22Rv1 (cell line): ENCODE data around the gene ACSF3.

ENCODE experiments used
- ZFX ChIP-seq: fragments of 450-650 bp; IDR thresholded peaks from 2 replicates; pipeline ENCODE4 v1.6.1; 2017; ENCODE audit warnings: antibody characterized with exemption, borderline replicate concordance
- TF ChIP-seq, protein P1 (sequence below): fragments of 450-650 bp; IDR thresholded peaks from 2 replicates; pipeline ENCODE4 v1.5.1; 2017; ENCODE audit warnings: mild to moderate bottlenecking

GRCh38 chr16:89102481-89103073 is 8.9 kb downstream of the ACSF3 start:
- TF ChIP-seq, protein P1, sequence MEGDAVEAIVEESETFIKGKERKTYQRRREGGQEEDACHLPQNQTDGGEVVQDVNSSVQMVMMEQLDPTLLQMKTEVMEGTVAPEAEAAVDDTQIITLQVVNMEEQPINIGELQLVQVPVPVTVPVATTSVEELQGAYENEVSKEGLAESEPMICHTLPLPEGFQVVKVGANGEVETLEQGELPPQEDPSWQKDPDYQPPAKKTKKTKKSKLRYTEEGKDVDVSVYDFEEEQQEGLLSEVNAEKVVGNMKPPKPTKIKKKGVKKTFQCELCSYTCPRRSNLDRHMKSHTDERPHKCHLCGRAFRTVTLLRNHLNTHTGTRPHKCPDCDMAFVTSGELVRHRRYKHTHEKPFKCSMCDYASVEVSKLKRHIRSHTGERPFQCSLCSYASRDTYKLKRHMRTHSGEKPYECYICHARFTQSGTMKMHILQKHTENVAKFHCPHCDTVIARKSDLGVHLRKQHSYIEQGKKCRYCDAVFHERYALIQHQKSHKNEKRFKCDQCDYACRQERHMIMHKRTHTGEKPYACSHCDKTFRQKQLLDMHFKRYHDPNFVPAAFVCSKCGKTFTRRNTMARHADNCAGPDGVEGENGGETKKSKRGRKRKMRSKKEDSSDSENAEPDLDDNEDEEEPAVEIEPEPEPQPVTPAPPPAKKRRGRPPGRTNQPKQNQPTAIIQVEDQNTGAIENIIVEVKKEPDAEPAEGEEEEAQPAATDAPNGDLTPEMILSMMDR, result no peak
- no peak for TF ChIP-seq ZFX
